Natural killer cell (primary cell): ENCODE measurements around the gene NRCAM. TPM values are rescaled to one million over a fixed set of nuclear protein-coding genes. Genes with fewer than 3 reads are reported as not detected.

ENCODE experiments used
- ATAC-seq, 3 donors: fragments of 150-1000 bp in 2 of 3; fragments of 200-7000 bp in 1 of 3; cut with Tn5 transposase; 1 replicate in 1 of 3; 2 replicates in 2 of 3; pipeline ENCODE4 v1.10.0; 2021; ENCODE audit warnings: mild to moderate bottlenecking in 2 of 3, moderate library complexity in 2 of 3
- DNase-seq, 2 donors: peaks; one replicate each; pipeline versions ENCODE4 v3.0.0 to v3.0.0-alpha.2; 2013 to 2021; ENCODE audit warnings: mixed read lengths in 1 of 2
- H3K27ac ChIP-seq: one replicate; pipeline ENCODE4 v1.5.1; 2013; ENCODE audit warnings: mild to moderate bottlenecking, low read length
- H3K27me3 ChIP-seq: one replicate; pipeline ENCODE4 v1.6.1; 2013; ENCODE audit warnings: low read length; ENCODE audit not compliant: control insufficient read depth, insufficient read depth
- H3K36me3 ChIP-seq: one replicate; pipeline ENCODE4 v1.6.1; 2013; ENCODE audit warnings: low read length; ENCODE audit not compliant: control insufficient read depth, insufficient read depth
- H3K4me1 ChIP-seq: one replicate; pipeline ENCODE4 v1.6.1; 2013; ENCODE audit warnings: low read length; ENCODE audit not compliant: control insufficient read depth, insufficient read depth
- H3K4me3 ChIP-seq: one replicate; pipeline ENCODE4 v1.5.1; 2013; ENCODE audit warnings: low read length
- H3K9me3 ChIP-seq: one replicate; pipeline ENCODE4 v1.6.1; 2013; ENCODE audit warnings: low read length; ENCODE audit not compliant: control insufficient read depth, insufficient read depth
- H3K27ac Mint-ChIP-seq, 2 donors: one replicate each; pipeline ENCODE4 v1.8.0; 2022; ENCODE audit warnings: mild to moderate bottlenecking in 2 of 2, mixed read lengths in 2 of 2, moderate library complexity in 1 of 2
- H3K27me3 Mint-ChIP-seq, 2 donors: one replicate each; pipeline ENCODE4 v1.8.0; 2022; ENCODE audit warnings: low read depth in 2 of 2, mixed read lengths in 2 of 2
- H3K36me3 Mint-ChIP-seq: one replicate; pipeline ENCODE4 v1.8.0; 2022; ENCODE audit warnings: mixed read lengths
- H3K4me1 Mint-ChIP-seq, 2 donors: one replicate each; pipeline ENCODE4 v1.8.0; 2022; ENCODE audit warnings: mixed read lengths in 2 of 2
- H3K4me3 Mint-ChIP-seq: one replicate; pipeline ENCODE4 v1.8.0; 2022; ENCODE audit warnings: mild to moderate bottlenecking, moderate library complexity, mixed read lengths
- H3K9me3 Mint-ChIP-seq, 2 donors: one replicate each; pipeline ENCODE4 v1.8.0; 2022; ENCODE audit warnings: mixed read lengths in 2 of 2
- WGBS: methylation state at CpG from one replicate; pipeline ENCODE4 v1.1.7; 2013; ENCODE audit warnings: missing lambda C conversion rate; ENCODE audit not compliant: insufficient coverage; 5-methylcytosine and 5-hydroxymethylcytosine counted together
- intact Hi-C: fragments of 100-400 bp; cut with micrococcal nuclease; formaldehyde crosslinking; loops from one replicate; pipeline ENCODE4 v1.14.2; 2022
- total RNA-seq, 4 donors: library from RNA; stranded (reverse); fragments of 120-200 nt in 1 of 4; gene quantifications; one replicate each; pipeline versions ENCODE4 v1.2.3 to v1.2.4, GENCODE V29; 2013 to 2022
- TF ChIP-seq, protein P1 (sequence below): fragments of 200-600 bp; IDR thresholded peaks from one replicate; pipeline ENCODE4 v1.8.0; 2022; ENCODE audit warnings: antibody characterized with exemption

Gene NRCAM
- total RNA-seq, 3 donors from 2014 or later (not counting 1 experiment from before 2014, with no cell fraction given), result 0.27 to 0.95 (median 0.52) TPM

- peaks cover 0 to 5% of the 10 kb centered on the region in 2 donors for H3K27me3 Mint-ChIP-seq
- Histone ChIP-seq H3K27me3 (no peaks in the 10 kb centered on the region), H3K4me3 (no peak overlapping the region), H3K36me3 (no peaks in the 10 kb centered on the region), H3K4me1 (no peaks in the 10 kb centered on the region), H3K9me3 (no peaks in the 10 kb centered on the region), H3K27ac (no peak overlapping the region)
- ATAC-seq (no peak), DNase-seq (no peak)
- TF ChIP-seq, protein P1, sequence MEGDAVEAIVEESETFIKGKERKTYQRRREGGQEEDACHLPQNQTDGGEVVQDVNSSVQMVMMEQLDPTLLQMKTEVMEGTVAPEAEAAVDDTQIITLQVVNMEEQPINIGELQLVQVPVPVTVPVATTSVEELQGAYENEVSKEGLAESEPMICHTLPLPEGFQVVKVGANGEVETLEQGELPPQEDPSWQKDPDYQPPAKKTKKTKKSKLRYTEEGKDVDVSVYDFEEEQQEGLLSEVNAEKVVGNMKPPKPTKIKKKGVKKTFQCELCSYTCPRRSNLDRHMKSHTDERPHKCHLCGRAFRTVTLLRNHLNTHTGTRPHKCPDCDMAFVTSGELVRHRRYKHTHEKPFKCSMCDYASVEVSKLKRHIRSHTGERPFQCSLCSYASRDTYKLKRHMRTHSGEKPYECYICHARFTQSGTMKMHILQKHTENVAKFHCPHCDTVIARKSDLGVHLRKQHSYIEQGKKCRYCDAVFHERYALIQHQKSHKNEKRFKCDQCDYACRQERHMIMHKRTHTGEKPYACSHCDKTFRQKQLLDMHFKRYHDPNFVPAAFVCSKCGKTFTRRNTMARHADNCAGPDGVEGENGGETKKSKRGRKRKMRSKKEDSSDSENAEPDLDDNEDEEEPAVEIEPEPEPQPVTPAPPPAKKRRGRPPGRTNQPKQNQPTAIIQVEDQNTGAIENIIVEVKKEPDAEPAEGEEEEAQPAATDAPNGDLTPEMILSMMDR, result no peak
- no peak overlapping the region for H3K4me3 Mint-ChIP-seq
- 83% methylated on average over 4 of the region's 4 CpGs for WGBS
- H3K36me3 Mint-ChIP-seq, result no peaks in the 10 kb centered on the region
- intact Hi-C loops, result no loop called here
- no peak overlapping the region for H3K27ac Mint-ChIP-seq
- H3K9me3 Mint-ChIP-seq, result peaks cover 0 to 4% of the 10 kb centered on the region in 2 donors
- no peaks in the 10 kb centered on the region for H3K4me1 Mint-ChIP-seq
Observed at GRCh38 chr7:108358553-108358952, 97.7 kb downstream of the NRCAM start.

- no peak for ATAC-seq
Observed at GRCh38 chr7:108351729-108352131, 104.5 kb downstream of the NRCAM start.

GRCh38 chr7:108348913-108349312, 107.3 kb downstream of the NRCAM start:
- Histone ChIP-seq H3K27ac (no peak overlapping the region), H3K4me1 (no peaks in the 10 kb centered on the region), H3K4me3 (no peak overlapping the region), H3K9me3 (no peaks in the 10 kb centered on the region), H3K36me3 (no peaks in the 10 kb centered on the region), H3K27me3 (no peaks in the 10 kb centered on the region)
- ATAC-seq (no peak), DNase-seq (no peak)
- Mint-ChIP-seq H3K9me3 (peaks cover 0 to 2% of the 10 kb centered on the region in 2 donors), H3K27ac (no peak overlapping the region), H3K36me3 (no peaks in the 10 kb centered on the region), H3K27me3 (peaks cover 0 to 4% of the 10 kb centered on the region in 2 donors), H3K4me1 (no peaks in the 10 kb centered on the region), H3K4me3 (no peak overlapping the region)
- WGBS, result 95% methylated on average over 2 of the region's 3 CpGs
- TF ChIP-seq, protein P1, result no peak
- intact Hi-C loops, result no loop called here

More at GRCh38 chr7:108351729-108352131, 104.5 kb downstream of the NRCAM start:
- Histone ChIP-seq H3K36me3 (no peaks in the 10 kb centered on the region), H3K4me3 (no peak overlapping the region), H3K27me3 (no peaks in the 10 kb centered on the region), H3K9me3 (no peaks in the 10 kb centered on the region), H3K27ac (no peak overlapping the region), H3K4me1 (no peaks in the 10 kb centered on the region)
- Mint-ChIP-seq H3K9me3 (peaks cover 0 to 7% of the 10 kb centered on the region in 2 donors), H3K36me3 (no peaks in the 10 kb centered on the region), H3K27me3 (peaks cover 0 to 4% of the 10 kb centered on the region in 2 donors), H3K27ac (no peak overlapping the region), H3K4me1 (no peaks in the 10 kb centered on the region), H3K4me3 (no peak overlapping the region)
- intact Hi-C loops, result no loop called here
- TF ChIP-seq, protein P1, result no peak
- DNase-seq, result no peak

GRCh38 chr7:108347616-108348015, 108.6 kb downstream of the NRCAM start:
- H3K9me3 ChIP-seq, result no peaks in the 10 kb centered on the region
- no peaks in the 10 kb centered on the region for H3K4me1 ChIP-seq
- no peak overlapping the region for H3K4me3 ChIP-seq
- H3K36me3 ChIP-seq, result no peaks in the 10 kb centered on the region
- intact Hi-C loops, result no loop called here
- WGBS, result 53% methylated on average over 2 of the region's 2 CpGs
- no peaks in the 10 kb centered on the region for H3K27me3 ChIP-seq
- H3K4me3 Mint-ChIP-seq, result no peak overlapping the region
- H3K36me3 Mint-ChIP-seq, result no peaks in the 10 kb centered on the region
- H3K27me3 Mint-ChIP-seq, result peaks cover 0 to 4% of the 10 kb centered on the region in 2 donors
- H3K27ac Mint-ChIP-seq, result no peak overlapping the region
- DNase-seq, result no peak
- H3K27ac ChIP-seq, result no peak overlapping the region
- H3K4me1 Mint-ChIP-seq, result no peaks in the 10 kb centered on the region
- no peak for ATAC-seq
- TF ChIP-seq, protein P1, result no peak
- peaks cover 0 to 2% of the 10 kb centered on the region in 2 donors for H3K9me3 Mint-ChIP-seq
